A549 (cell line): ENCODE results near the gene FBXW5. TPM values are rescaled to one million over a fixed set of nuclear protein-coding genes. Genes with fewer than 3 reads are reported as not detected.

ENCODE experiments used
- ATAC-seq, 2 experiments: fragments of 200-7000 bp in 1 of 2; fragments of >200 bp in 1 of 2; cut with Nextera tagmentation in 1 of 2; cut with Tn5 transposase in 1 of 2; 3 replicates each; pipeline versions ENCODE4 v1.8.0 to v1.9.1; 2018 to 2020; ENCODE audit warnings: mild to moderate bottlenecking in 1 of 2, moderate library complexity in 1 of 2
- CTCF ChIA-PET: fragments of 300-600 bp; sonication (Branson Sonifier 250); formaldehyde crosslinking; extraction: SDS; loops from one replicate; lab custom pipeline; 2021; ENCODE audit warnings: antibody characterized with exemption, inconsistent platforms; lab: Yijun Ruan, JAX
- POLR2A ChIA-PET: fragments of 350-600 bp; formaldehyde crosslinking; extraction: SDS; loops from one replicate; lab custom pipeline; 2021; ENCODE audit warnings: antibody characterized with exemption, inconsistent platforms; lab: Yijun Ruan, JAX
- DNase-seq, 2 experiments: peaks; one replicate each; pipeline versions ENCODE4 v3.0.0 to v3.0.0-alpha.2; 2011 to 2016; ENCODE audit warnings: low read depth in 1 of 2, low spot score in 1 of 2
- FAIRE-seq: peaks from 2 replicates; lab custom pipeline; 2011; peaks lifted over from hg19 to GRCh38; lab: Jason Lieb, UNC
- H3K27ac ChIP-seq, 2 experiments: fragments of >200 bp; sonication (Bioruptor Twin); formaldehyde crosslinking; 3 replicates each; pipeline ENCODE4 v1.5.1; 2016 to 2017
- H3K4me1 ChIP-seq: fragments of >200 bp; sonication (Bioruptor Twin); formaldehyde crosslinking; 3 replicates; pipeline ENCODE4 v1.6.1; 2016
- H3K4me2 ChIP-seq: fragments of >200 bp; sonication (Bioruptor Twin); formaldehyde crosslinking; 3 replicates; pipeline ENCODE4 v1.6.1; 2016
- H3K4me3 ChIP-seq: fragments of >200 bp; sonication (Bioruptor Twin); formaldehyde crosslinking; 3 replicates; pipeline ENCODE4 v1.5.1; 2016
- H3K9me3 ChIP-seq: fragments of >200 bp; sonication (Bioruptor Twin); formaldehyde crosslinking; 3 replicates; pipeline ENCODE4 v1.6.1; 2016
- BHLHE40 ChIP-seq: IDR thresholded peaks from 2 replicates; pipeline ENCODE4 v1.6.1; 2012; ENCODE audit warnings: low read depth, low read length, inconsistent platforms
- CBX8 ChIP-seq: fragments of 200-600 bp; sonication (generic); IDR thresholded peaks from 2 replicates; pipeline ENCODE4 v1.6.1; 2016
- CEBPB ChIP-seq, 2 experiments: fragments of >200 bp in 1 of 2; sonication (Bioruptor Twin) in 1 of 2; formaldehyde crosslinking in 1 of 2; IDR thresholded peaks; 2 replicates each; pipeline ENCODE4 v1.6.1; 2012 to 2016
- EHF ChIP-seq: fragments of 250-450 bp; sonication (Bioruptor Pico); IDR thresholded peaks from 2 replicates; pipeline ENCODE4 v1.5.0; 2020; ENCODE audit warnings: mild to moderate bottlenecking
- FOSB ChIP-seq: fragments of 250-450 bp; sonication (Bioruptor Pico); IDR thresholded peaks from 2 replicates; pipeline ENCODE4 v1.5.0; 2020; ENCODE audit warnings: mild to moderate bottlenecking, moderate library complexity
- FOXS1 ChIP-seq: fragments of 250-450 bp; sonication (Bioruptor Pico); IDR thresholded peaks from 2 replicates; pipeline ENCODE4 v1.5.0; 2020; ENCODE audit warnings: mild to moderate bottlenecking, moderate library complexity
- HDAC2 ChIP-seq: fragments of 200-600 bp; sonication (generic); IDR thresholded peaks from 2 replicates; pipeline ENCODE4 v1.6.1; 2016
- HEYL ChIP-seq: fragments of 250-450 bp; sonication (Bioruptor Pico); IDR thresholded peaks from 2 replicates; pipeline ENCODE4 v1.8.0; 2021; ENCODE audit warnings: mild to moderate bottlenecking, moderate library complexity
- HOXB13 ChIP-seq: fragments of 250-450 bp; sonication (Bioruptor Pico); IDR thresholded peaks from 2 replicates; pipeline ENCODE4 v1.5.0; 2020; ENCODE audit warnings: low read depth, mild to moderate bottlenecking, moderate library complexity
- HOXB5 ChIP-seq: fragments of 250-450 bp; sonication (Bioruptor Pico); IDR thresholded peaks from 2 replicates; pipeline ENCODE4 v1.5.0; 2020; ENCODE audit warnings: mild to moderate bottlenecking, moderate library complexity
- JUN ChIP-seq, 2 experiments: fragments of >200 bp; sonication (Bioruptor Twin); formaldehyde crosslinking; IDR thresholded peaks; 2 replicates in 1 of 2; 3 replicates in 1 of 2; pipeline ENCODE4 v1.6.1; 2016 to 2017
- JUNB ChIP-seq: fragments of >200 bp; sonication (Bioruptor Twin); formaldehyde crosslinking; IDR thresholded peaks from 2 replicates; pipeline ENCODE4 v1.6.1; 2016
- KDM1A ChIP-seq: fragments of 200-600 bp; sonication (generic); IDR thresholded peaks from 2 replicates; pipeline ENCODE4 v1.6.1; 2016; ENCODE audit warnings: low read depth, mild to moderate bottlenecking
- KDM5A ChIP-seq: fragments of 200-600 bp; sonication (generic); IDR thresholded peaks from 2 replicates; pipeline ENCODE4 v1.6.1; 2016; ENCODE audit warnings: antibody characterized with exemption, mild to moderate bottlenecking
- MAX ChIP-seq: IDR thresholded peaks from 2 replicates; pipeline ENCODE4 v1.6.1; 2012
- MAZ ChIP-seq: fragments of 150-350 bp; IDR thresholded peaks from 2 replicates; pipeline ENCODE4 v1.6.1; 2014; ENCODE audit warnings: antibody characterized with exemption, low read depth, low read length, borderline replicate concordance
- MYC ChIP-seq: IDR thresholded peaks from 2 replicates; pipeline ENCODE4 v1.6.1; 2012; ENCODE audit warnings: mild to moderate bottlenecking, inconsistent platforms, low read length, improper control_type of control experiment, borderline replicate concordance
- RCOR1 ChIP-seq: fragments of 150-350 bp; IDR thresholded peaks from 2 replicates; pipeline ENCODE4 v1.6.1; 2014; ENCODE audit warnings: antibody characterized with exemption, low read length, low read depth
- RFX5 ChIP-seq: fragments of 450-650 bp; IDR thresholded peaks from 2 replicates; pipeline ENCODE4 v1.7.1; 2014; ENCODE audit warnings: antibody characterized with exemption, mild to moderate bottlenecking, moderate library complexity
- SREBF2 ChIP-seq: fragments of 450-650 bp; IDR thresholded peaks from 2 replicates; pipeline ENCODE4 v1.6.1; 2014; ENCODE audit warnings: mild to moderate bottlenecking, moderate library complexity
- TFCP2L1 ChIP-seq: fragments of 250-450 bp; sonication (Bioruptor Pico); IDR thresholded peaks from 2 replicates; pipeline ENCODE4 v1.5.0; 2021; ENCODE audit warnings: mild to moderate bottlenecking
- TP53 ChIP-seq: fragments of 250-450 bp; sonication (Bioruptor Pico); IDR thresholded peaks from 2 replicates; pipeline ENCODE4 v1.5.0; 2021; ENCODE audit warnings: mild to moderate bottlenecking, moderate library complexity
- USF2 ChIP-seq: fragments of 450-650 bp; IDR thresholded peaks from 2 replicates; pipeline ENCODE4 v1.6.1; 2014; ENCODE audit warnings: antibody characterized with exemption
- ZFP36 ChIP-seq: fragments of 450-650 bp; IDR thresholded peaks from 2 replicates; pipeline ENCODE4 v1.6.1; 2014; ENCODE audit warnings: borderline replicate concordance; ENCODE audit not compliant: partially characterized antibody
- ZNF302 ChIP-seq: fragments of 250-450 bp; sonication (Bioruptor Pico); IDR thresholded peaks from 2 replicates; pipeline ENCODE4 v1.9.0; 2021; ENCODE audit warnings: inconsistent platforms, mild to moderate bottlenecking, moderate library complexity
- ZSCAN20 ChIP-seq: fragments of 250-450 bp; sonication (Bioruptor Pico); IDR thresholded peaks from 2 replicates; pipeline ENCODE4 v1.8.0; 2022; ENCODE audit warnings: mild to moderate bottlenecking, moderate library complexity
- whole genome bisulfite sequencing: methylation state at CpG from one replicate; pipeline ENCODE4 v1.1.6; 2017; ENCODE audit errors: missing lambda C conversion rate; 5-methylcytosine and 5-hydroxymethylcytosine counted together
- polyA plus RNA-seq, 4 experiments: library from polyadenylated mRNA; depleted of rRNA in 3 of 4; stranded (reverse); fragments of >200 nt; fragmentation: RNase III in 1 of 4; extraction: RNeasy Plus Mini Kit Qiagen cat#74134 plus additional on column Dnase treatment in 1 of 4; gene quantifications; 2 replicates in 3 of 4; 3 replicates in 1 of 4; pipeline ENCODE4 v1.2.3, GENCODE V29; 2011 to 2017
- TF ChIP-seq, protein P1 (sequence below): fragments of >200 bp; sonication (Bioruptor Twin); formaldehyde crosslinking; IDR thresholded peaks from 3 replicates; pipeline ENCODE4 v1.5.1; 2016
- TF ChIP-seq, protein P2 (sequence below): fragments of >200 bp; sonication (Bioruptor Twin); formaldehyde crosslinking; IDR thresholded peaks from 3 replicates; pipeline ENCODE4 v1.6.1; 2016
- TF ChIP-seq, protein P3 (sequence below): fragments of 150-350 bp; IDR thresholded peaks from 2 replicates; pipeline ENCODE4 v1.6.1; 2014; ENCODE audit warnings: low read depth, mild to moderate bottlenecking, low read length

FBXW5 gene
- polyA plus RNA-seq, 2 of the 4 experiments (the other 2 are of a cell fraction): 37.5 to 59.5 TPM

DNA sequence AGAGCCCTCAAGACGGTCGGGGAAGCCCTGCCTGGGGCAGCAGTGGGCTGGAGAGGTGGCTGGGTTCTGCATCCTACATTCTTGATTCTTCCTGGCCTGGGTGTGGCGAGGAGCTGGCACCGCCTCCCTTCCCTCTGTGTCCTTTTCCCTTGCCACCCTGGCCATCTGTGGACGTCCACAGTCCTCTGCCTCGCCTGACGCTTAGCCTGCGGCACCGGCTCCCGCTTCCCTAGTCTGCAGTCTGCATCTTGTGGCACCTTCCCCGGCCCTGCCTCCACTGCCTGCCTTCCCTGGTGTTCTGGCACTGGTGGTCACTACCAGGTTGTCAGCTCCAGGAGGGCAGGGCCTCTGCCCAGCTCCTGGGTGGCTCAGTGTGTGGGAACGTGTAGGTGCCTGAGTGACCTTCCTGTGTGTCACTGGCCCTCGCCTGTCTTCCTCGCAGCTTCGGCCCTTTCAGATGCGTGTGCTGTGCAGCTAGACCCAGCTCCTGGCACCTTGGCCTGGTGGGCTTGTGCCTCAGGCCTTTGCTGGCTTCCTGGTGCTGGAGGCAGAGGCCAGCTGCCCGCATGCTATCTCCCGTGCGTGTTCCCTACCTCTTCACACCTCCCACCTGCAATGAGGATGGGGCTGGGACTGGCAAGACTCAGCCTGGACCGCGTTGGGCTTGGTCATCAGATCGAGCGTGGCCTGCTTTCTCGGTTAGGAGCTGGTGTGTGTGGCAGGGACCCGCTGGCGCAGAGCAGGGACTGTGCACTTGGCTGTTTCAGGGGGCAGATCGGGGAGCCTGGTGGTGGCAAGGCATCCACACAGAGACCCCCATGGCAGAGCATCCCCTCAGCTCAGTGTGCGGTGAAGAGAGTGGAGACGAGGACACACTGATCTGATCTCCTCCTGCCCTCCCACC, 37.3 kb downstream of the FBXW5 start:
- Histone ChIP-seq H3K27ac (peak overlapping the region; percentile 27 to 96; a peak in 5 of 6 replicates), H3K4me1 (peaks cover 38% of the 10 kb centered on the region), H3K9me3 (no peaks in the 10 kb centered on the region), H3K4me3 (no peak overlapping the region), H3K4me2 (no peak overlapping the region)
- DNase-seq (no peak), FAIRE-seq (no peak), ATAC-seq (no peak)
- TF ChIP-seq MAZ (no peak), USF2 (no peak), TP53 (CRISPR knock-in tag) (no peak), JUNB (no peak), HOXB5 (no peak), EHF (CRISPR knock-in tag) (no peak), ZFP36 (no peak), ZNF302 (CRISPR knock-in tag) (no peak), HDAC2 (no peak), CEBPB (IDR thresholded peaks at IDR 0.05) (no peak), SREBF2 (no peak), MYC (no peak), CBX8 (no peak), KDM1A (no peak), BHLHE40 (no peak)
- TF ChIP-seq, protein P1, sequence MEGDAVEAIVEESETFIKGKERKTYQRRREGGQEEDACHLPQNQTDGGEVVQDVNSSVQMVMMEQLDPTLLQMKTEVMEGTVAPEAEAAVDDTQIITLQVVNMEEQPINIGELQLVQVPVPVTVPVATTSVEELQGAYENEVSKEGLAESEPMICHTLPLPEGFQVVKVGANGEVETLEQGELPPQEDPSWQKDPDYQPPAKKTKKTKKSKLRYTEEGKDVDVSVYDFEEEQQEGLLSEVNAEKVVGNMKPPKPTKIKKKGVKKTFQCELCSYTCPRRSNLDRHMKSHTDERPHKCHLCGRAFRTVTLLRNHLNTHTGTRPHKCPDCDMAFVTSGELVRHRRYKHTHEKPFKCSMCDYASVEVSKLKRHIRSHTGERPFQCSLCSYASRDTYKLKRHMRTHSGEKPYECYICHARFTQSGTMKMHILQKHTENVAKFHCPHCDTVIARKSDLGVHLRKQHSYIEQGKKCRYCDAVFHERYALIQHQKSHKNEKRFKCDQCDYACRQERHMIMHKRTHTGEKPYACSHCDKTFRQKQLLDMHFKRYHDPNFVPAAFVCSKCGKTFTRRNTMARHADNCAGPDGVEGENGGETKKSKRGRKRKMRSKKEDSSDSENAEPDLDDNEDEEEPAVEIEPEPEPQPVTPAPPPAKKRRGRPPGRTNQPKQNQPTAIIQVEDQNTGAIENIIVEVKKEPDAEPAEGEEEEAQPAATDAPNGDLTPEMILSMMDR: no peak
- POLR2A ChIA-PET: no interaction called here
- WGBS: 95% methylated on average over 26 of the region's 29 CpGs
- CTCF ChIA-PET: interaction anchor here (0.7 to 2.1 kb wide), 11 partner anchors 8 to 188 kb away, joined by 3 to 7 read pairs (median 4); no protein-coding TSS in a partner anchor

GRCh38 chr9:136906266-136906665, 38.3 kb downstream of the FBXW5 start:
- no peak for DNase-seq
- TF ChIP-seq MAX (0 out of 2 replicates have a peak, but pooled peaks have one; percentile 13), TFCP2L1 (CRISPR knock-in tag) (no peak)
- Histone ChIP-seq H3K27ac (peak overlapping the region; percentile 27 to 96; a peak in 4 of 6 replicates), H3K4me3 (no peak overlapping the region), H3K9me3 (no peaks in the 10 kb centered on the region), H3K4me1 (peaks cover 48% of the 10 kb centered on the region), H3K4me2 (no peak overlapping the region)
- ATAC-seq: no peak
- ChIA-PET CTCF (interaction anchor here (1.4 to 10.7 kb wide), 4 partner anchors 7 to 129 kb away, joined by 3 to 139 read pairs (median 4); partner anchors contain the start of gene TRAF2), POLR2A (no interaction called here)
- WGBS: 83% methylated on average over 4 of the region's 4 CpGs
- FAIRE-seq: no peak

GRCh38 chr9:136903041-136903554, 41.4 kb downstream of the FBXW5 start:
- peak; percentile 7 to 39; a peak in 3 of 6 replicates for ATAC-seq
- DNase-seq: peak; percentile 49 to 92
- Histone ChIP-seq H3K4me2 (peak overlapping the region; percentile 81), H3K9me3 (no peaks in the 10 kb centered on the region), H3K27ac (peak overlapping the region; percentile 96), H3K4me1 (peaks cover 73% of the 10 kb centered on the region), H3K4me3 (0 out of 3 replicates have a peak overlapping the region, but pooled peaks have one; percentile 2)
- FAIRE-seq: no peak
- WGBS: 2% methylated on average over 12 of the region's 12 CpGs
- ChIA-PET POLR2A (interaction anchor here (0.9 to 4.2 kb wide), 10 partner anchors 9 to 132 kb away, joined by 3 to 108 read pairs (median 6); partner anchors contain the start of genes EDF1, FBXW5, PAXX and TRAF2), CTCF (interaction anchor here (0.8 to 10.7 kb wide), 8 partner anchors 11 to 126 kb away, joined by 3 to 139 read pairs (median 6); partner anchors contain the start of genes C8G and TRAF2)
- TF ChIP-seq RCOR1 (no peak), JUN (IDR thresholded peaks at IDR 0.05) (peak; percentile 51 to 54; a peak in 1 of 5 replicates), TP53 (CRISPR knock-in tag) (peak; percentile 82; the same call in 1 of the 2 replicates), RFX5 (no peak), HOXB13 (peak; percentile 79), KDM5A (no peak), CBX8 (no peak), MYC (peak; percentile 69; the same call in 1 of the 2 replicates), FOSB (CRISPR knock-in tag) (peak; percentile 65; the same call in 1 of the 2 replicates), ZSCAN20 (CRISPR knock-in tag) (peak; percentile 28; the same call in 1 of the 2 replicates), FOXS1 (CRISPR knock-in tag) (peak; percentile 69), HEYL (CRISPR knock-in tag) (no peak)
- TF ChIP-seq, protein P2, sequence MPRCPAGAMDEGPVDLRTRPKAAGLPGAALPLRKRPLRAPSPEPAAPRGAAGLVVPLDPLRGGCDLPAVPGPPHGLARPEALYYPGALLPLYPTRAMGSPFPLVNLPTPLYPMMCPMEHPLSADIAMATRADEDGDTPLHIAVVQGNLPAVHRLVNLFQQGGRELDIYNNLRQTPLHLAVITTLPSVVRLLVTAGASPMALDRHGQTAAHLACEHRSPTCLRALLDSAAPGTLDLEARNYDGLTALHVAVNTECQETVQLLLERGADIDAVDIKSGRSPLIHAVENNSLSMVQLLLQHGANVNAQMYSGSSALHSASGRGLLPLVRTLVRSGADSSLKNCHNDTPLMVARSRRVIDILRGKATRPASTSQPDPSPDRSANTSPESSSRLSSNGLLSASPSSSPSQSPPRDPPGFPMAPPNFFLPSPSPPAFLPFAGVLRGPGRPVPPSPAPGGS: no peak
- TF ChIP-seq, protein P3, sequence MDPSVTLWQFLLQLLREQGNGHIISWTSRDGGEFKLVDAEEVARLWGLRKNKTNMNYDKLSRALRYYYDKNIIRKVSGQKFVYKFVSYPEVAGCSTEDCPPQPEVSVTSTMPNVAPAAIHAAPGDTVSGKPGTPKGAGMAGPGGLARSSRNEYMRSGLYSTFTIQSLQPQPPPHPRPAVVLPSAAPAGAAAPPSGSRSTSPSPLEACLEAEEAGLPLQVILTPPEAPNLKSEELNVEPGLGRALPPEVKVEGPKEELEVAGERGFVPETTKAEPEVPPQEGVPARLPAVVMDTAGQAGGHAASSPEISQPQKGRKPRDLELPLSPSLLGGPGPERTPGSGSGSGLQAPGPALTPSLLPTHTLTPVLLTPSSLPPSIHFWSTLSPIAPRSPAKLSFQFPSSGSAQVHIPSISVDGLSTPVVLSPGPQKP: no peak
